H1 (cell line): ENCODE measurements around the gene GGA3. TPM values are rescaled to one million over a fixed set of nuclear protein-coding genes. Genes with fewer than 3 reads are reported as not detected.

ENCODE experiments used
- EZH2 ChIP-seq: fragments of 200-600 bp; sonication (generic); IDR thresholded peaks from 2 replicates; pipeline ENCODE4 v1.7.1; 2012; ENCODE audit warnings: low read depth, mild to moderate bottlenecking, moderate library complexity, low read length, inconsistent platforms; ENCODE audit not compliant: severe bottlenecking
- GABPA ChIP-seq: IDR thresholded peaks from 2 replicates; pipeline ENCODE4 v1.6.1; 2011; ENCODE audit warnings: mild to moderate bottlenecking, low read length, moderate library complexity, borderline replicate concordance; ENCODE audit not compliant: insufficient read depth
- KDM4A ChIP-seq: IDR thresholded peaks from one replicate; pipeline ENCODE4 v1.7.1; 2012; ENCODE audit warnings: low read depth, mild to moderate bottlenecking, moderate library complexity, low read length, inconsistent platforms; ENCODE audit not compliant: severe bottlenecking
- NANOG ChIP-seq: IDR thresholded peaks from 2 replicates; pipeline ENCODE4 v1.6.1; 2011; ENCODE audit warnings: low read length, low read depth, mild to moderate bottlenecking, inconsistent platforms; ENCODE audit not compliant: insufficient read depth, poor library complexity, severe bottlenecking
- POLR2AphosphoS5 ChIP-seq: IDR thresholded peaks from 2 replicates; pipeline ENCODE4 v1.6.1; 2011; ENCODE audit warnings: low read depth, low read length
- RNF2 ChIP-seq: fragments of 200-900, 300-1000 bp; sonication (generic); IDR thresholded peaks from 2 replicates; pipeline ENCODE4 v1.7.1; 2016; ENCODE audit warnings: borderline replicate concordance, low read depth, mild to moderate bottlenecking, antibody characterized with exemption, low read length; ENCODE audit not compliant: poor library complexity, severe bottlenecking; ENCODE audit errors: missing control alignments
- TCF12 ChIP-seq: IDR thresholded peaks from 2 replicates; pipeline ENCODE4 v1.6.1; 2011; ENCODE audit warnings: low read depth, mild to moderate bottlenecking, low read length
- ZNF274 ChIP-seq: IDR thresholded peaks from 2 replicates; pipeline ENCODE4 v1.7.0; 2012; ENCODE audit warnings: low read length, borderline replicate concordance; ENCODE audit errors: extremely low read depth
- polyA plus RNA-seq, 7 experiments: library from polyadenylated mRNA; depleted of rRNA in 3 of 7; stranded (reverse) in 5 of 7; unstranded in 2 of 7; fragments of >200 nt in 5 of 7; fragments of 200-250 nt in 2 of 7; gene quantifications; 1 replicate in 5 of 7; 2 replicates in 1 of 7; 4 replicates in 1 of 7; pipeline versions ENCODE4 v1.2.1 to v1.2.3, GENCODE V29; 2011 to 2013; ENCODE audit warnings: missing spikeins in 2 of 7, mixed read lengths in 2 of 7
- total RNA-seq: library from RNA; stranded (reverse); fragmentation: NEBNext Ultra II Directional; extraction: Animal tissue kit (Norgen Biotek cat#: 25700); gene quantifications from 2 replicates; pipeline ENCODE4 v1.2.1, GENCODE V29; 2021
- TF ChIP-seq, protein P1 (sequence below): fragments of 300-600 bp; sonication (generic); IDR thresholded peaks from 2 replicates; pipeline ENCODE4 v1.7.1; 2012; ENCODE audit warnings: low read length, moderate library complexity, mild to moderate bottlenecking, inconsistent platforms; ENCODE audit not compliant: insufficient replicate concordance
- TF ChIP-seq, protein P2 (sequence below): IDR thresholded peaks from 2 replicates; pipeline ENCODE4 v1.6.1; 2011; ENCODE audit warnings: low read length, improper control_type of control experiment

Gene GGA3
- total and polyA plus RNA-seq, 2 of the 8 experiments (the other 6 are each of a cell fraction or from before 2014, with no cell fraction given): 40.6 to 60.0 TPM

DNA sequence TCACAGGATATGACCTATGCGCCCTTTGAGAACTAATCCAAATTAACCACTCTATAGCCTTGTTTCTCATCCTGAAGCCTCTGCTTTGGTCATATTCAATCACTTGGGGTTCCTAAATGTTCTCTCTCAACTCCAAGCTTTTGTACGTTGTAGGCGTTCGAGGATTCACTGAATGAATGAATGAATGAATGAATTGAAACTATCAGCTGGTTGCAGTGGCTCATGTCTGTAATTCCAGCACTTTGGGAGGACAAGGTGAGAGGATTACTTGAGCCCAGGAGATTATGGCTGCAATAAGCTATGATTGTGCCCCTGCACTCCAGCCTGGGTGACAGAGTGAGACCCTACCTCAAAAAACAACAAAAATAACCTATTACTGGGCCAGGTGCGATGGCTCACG lies 72.8 kb downstream of the GGA3 start (continued):
- TF ChIP-seq, protein P1, sequence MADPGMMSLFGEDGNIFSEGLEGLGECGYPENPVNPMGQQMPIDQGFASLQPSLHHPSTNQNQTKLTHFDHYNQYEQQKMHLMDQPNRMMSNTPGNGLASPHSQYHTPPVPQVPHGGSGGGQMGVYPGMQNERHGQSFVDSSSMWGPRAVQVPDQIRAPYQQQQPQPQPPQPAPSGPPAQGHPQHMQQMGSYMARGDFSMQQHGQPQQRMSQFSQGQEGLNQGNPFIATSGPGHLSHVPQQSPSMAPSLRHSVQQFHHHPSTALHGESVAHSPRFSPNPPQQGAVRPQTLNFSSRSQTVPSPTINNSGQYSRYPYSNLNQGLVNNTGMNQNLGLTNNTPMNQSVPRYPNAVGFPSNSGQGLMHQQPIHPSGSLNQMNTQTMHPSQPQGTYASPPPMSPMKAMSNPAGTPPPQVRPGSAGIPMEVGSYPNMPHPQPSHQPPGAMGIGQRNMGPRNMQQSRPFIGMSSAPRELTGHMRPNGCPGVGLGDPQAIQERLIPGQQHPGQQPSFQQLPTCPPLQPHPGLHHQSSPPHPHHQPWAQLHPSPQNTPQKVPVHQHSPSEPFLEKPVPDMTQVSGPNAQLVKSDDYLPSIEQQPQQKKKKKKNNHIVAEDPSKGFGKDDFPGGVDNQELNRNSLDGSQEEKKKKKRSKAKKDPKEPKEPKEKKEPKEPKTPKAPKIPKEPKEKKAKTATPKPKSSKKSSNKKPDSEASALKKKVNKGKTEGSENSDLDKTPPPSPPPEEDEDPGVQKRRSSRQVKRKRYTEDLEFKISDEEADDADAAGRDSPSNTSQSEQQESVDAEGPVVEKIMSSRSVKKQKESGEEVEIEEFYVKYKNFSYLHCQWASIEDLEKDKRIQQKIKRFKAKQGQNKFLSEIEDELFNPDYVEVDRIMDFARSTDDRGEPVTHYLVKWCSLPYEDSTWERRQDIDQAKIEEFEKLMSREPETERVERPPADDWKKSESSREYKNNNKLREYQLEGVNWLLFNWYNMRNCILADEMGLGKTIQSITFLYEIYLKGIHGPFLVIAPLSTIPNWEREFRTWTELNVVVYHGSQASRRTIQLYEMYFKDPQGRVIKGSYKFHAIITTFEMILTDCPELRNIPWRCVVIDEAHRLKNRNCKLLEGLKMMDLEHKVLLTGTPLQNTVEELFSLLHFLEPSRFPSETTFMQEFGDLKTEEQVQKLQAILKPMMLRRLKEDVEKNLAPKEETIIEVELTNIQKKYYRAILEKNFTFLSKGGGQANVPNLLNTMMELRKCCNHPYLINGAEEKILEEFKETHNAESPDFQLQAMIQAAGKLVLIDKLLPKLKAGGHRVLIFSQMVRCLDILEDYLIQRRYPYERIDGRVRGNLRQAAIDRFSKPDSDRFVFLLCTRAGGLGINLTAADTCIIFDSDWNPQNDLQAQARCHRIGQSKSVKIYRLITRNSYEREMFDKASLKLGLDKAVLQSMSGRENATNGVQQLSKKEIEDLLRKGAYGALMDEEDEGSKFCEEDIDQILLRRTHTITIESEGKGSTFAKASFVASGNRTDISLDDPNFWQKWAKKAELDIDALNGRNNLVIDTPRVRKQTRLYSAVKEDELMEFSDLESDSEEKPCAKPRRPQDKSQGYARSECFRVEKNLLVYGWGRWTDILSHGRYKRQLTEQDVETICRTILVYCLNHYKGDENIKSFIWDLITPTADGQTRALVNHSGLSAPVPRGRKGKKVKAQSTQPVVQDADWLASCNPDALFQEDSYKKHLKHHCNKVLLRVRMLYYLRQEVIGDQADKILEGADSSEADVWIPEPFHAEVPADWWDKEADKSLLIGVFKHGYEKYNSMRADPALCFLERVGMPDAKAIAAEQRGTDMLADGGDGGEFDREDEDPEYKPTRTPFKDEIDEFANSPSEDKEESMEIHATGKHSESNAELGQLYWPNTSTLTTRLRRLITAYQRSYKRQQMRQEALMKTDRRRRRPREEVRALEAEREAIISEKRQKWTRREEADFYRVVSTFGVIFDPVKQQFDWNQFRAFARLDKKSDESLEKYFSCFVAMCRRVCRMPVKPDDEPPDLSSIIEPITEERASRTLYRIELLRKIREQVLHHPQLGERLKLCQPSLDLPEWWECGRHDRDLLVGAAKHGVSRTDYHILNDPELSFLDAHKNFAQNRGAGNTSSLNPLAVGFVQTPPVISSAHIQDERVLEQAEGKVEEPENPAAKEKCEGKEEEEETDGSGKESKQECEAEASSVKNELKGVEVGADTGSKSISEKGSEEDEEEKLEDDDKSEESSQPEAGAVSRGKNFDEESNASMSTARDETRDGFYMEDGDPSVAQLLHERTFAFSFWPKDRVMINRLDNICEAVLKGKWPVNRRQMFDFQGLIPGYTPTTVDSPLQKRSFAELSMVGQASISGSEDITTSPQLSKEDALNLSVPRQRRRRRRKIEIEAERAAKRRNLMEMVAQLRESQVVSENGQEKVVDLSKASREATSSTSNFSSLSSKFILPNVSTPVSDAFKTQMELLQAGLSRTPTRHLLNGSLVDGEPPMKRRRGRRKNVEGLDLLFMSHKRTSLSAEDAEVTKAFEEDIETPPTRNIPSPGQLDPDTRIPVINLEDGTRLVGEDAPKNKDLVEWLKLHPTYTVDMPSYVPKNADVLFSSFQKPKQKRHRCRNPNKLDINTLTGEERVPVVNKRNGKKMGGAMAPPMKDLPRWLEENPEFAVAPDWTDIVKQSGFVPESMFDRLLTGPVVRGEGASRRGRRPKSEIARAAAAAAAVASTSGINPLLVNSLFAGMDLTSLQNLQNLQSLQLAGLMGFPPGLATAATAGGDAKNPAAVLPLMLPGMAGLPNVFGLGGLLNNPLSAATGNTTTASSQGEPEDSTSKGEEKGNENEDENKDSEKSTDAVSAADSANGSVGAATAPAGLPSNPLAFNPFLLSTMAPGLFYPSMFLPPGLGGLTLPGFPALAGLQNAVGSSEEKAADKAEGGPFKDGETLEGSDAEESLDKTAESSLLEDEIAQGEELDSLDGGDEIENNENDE: no peak
- TF ChIP-seq, protein P2, sequence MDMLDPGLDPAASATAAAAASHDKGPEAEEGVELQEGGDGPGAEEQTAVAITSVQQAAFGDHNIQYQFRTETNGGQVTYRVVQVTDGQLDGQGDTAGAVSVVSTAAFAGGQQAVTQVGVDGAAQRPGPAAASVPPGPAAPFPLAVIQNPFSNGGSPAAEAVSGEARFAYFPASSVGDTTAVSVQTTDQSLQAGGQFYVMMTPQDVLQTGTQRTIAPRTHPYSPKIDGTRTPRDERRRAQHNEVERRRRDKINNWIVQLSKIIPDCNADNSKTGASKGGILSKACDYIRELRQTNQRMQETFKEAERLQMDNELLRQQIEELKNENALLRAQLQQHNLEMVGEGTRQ: no peak
- TF ChIP-seq TCF12 (no peak), NANOG (no peak), RNF2 (no peak), POLR2AphosphoS5 (no peak), KDM4A (no peak), ZNF274 (no peak), GABPA (no peak), EZH2 (no peak)
